ENCODE measurements around the gene LLPH. TPM values are rescaled to one million over a fixed set of nuclear protein-coding genes. Genes with fewer than 3 reads are reported as not detected.

Gene LLPH
- total and polyA plus RNA-seq, 2 of the 13 experiments (the other 11 are each of a cell fraction or from before 2014, with no cell fraction given) = 4.2 to 25.6 TPM

DNA sequence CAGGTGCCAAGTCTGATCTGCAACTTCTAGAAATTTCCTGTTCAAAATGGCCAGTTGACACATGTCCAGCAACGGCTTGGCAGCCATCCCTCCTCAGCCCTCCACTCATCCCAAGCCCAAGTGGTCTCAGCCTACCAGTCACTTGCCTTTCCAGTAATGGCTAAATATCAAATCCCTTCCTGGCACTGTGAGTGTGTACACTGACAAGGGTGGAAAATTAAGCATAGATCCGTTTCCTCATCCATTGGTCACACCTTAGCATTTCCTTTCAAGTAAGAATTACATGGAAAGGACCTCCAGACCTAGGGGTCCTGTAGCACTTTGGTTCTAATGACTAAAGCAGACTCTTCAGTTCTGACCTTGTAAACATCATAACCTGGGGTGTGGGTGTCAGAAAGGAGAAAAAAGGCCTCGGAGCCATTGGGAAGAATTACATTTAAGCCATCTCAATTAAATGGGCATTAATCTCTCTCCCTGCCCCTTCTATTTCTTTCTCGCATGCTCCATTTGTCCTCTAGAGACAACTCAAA is 15.4 kb downstream of the LLPH start (continued):
- TF ChIP-seq, protein P1, sequence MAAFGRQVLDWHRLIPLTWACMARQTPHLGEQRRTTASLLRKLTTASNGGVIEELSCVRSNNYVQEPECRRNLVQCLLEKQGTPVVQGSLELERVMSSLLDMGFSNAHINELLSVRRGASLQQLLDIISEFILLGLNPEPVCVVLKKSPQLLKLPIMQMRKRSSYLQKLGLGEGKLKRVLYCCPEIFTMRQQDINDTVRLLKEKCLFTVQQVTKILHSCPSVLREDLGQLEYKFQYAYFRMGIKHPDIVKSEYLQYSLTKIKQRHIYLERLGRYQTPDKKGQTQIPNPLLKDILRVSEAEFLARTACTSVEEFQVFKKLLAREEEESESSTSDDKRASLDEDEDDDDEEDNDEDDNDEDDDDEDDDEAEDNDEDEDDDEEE (CRISPR knock-in tag; IDR thresholded peaks at IDR 0.05) = no peak
- TF ChIP-seq, protein P2, sequence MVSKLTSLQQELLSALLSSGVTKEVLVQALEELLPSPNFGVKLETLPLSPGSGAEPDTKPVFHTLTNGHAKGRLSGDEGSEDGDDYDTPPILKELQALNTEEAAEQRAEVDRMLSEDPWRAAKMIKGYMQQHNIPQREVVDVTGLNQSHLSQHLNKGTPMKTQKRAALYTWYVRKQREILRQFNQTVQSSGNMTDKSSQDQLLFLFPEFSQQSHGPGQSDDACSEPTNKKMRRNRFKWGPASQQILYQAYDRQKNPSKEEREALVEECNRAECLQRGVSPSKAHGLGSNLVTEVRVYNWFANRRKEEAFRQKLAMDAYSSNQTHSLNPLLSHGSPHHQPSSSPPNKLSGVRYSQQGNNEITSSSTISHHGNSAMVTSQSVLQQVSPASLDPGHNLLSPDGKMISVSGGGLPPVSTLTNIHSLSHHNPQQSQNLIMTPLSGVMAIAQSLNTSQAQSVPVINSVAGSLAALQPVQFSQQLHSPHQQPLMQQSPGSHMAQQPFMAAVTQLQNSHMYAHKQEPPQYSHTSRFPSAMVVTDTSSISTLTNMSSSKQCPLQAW (CRISPR knock-in tag; IDR thresholded peaks at IDR 0.05) = no peak

DNA sequence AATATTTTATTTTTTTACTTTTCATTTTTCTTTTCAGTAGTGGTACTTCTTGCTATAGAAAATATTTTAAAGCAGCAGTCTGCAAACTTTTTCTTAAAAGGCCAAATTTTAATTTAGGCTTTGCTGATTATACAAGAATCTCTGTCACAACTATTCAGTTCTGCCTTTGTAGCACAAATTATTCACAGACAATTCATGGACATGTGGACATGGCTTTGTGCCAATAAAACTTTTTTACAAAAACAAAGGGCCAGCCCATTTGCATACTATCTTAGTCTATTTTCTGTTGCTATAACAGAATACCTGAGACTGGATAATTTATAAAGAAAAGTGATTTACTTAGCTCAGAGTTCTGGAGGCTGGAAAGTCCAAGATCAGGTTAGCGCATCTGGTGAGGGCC is 17.1 kb downstream of the LLPH start:
- WGBS (ENCODE audit: low lambda C conversion rate) = 95% methylated on average over 1 of the region's 1 CpG
- Histone ChIP-seq H3K9me3 (ENCODE audit: low read length) (no peaks in the 10 kb centered on the region), H3K27me3 (ENCODE audit: control insufficient read depth in 1 of 2, insufficient read depth in 2 of 2, low read length in 2 of 2) (no peaks in the 10 kb centered on the region), H3K36me3 (replicated peaks in 1 of 2; ENCODE audit: control insufficient read depth in 1 of 2, insufficient read depth in 2 of 2, low read length in 2 of 2) (no peaks in the 10 kb centered on the region), H2AFZ (ENCODE audit: low read length) (no peak overlapping the region), H3K4me3 (replicated peaks in 1 of 3; ENCODE audit: insufficient read depth in 1 of 3, low read depth in 2 of 3, low read length in 3 of 3) (no peak overlapping the region), H3K4me2 (ENCODE audit: low read depth, low read length) (no peak overlapping the region), H3K9ac (ENCODE audit: insufficient read depth, low read depth, low read length) (no peak overlapping the region), H3K27ac (ENCODE audit: extremely low read length, insufficient read depth, low read length) (no peak overlapping the region), H4K20me1 (ENCODE audit: insufficient read depth, low read length) (no peaks in the 10 kb centered on the region), H3K79me2 (ENCODE audit: insufficient read depth, low read length) (no peaks in the 10 kb centered on the region), H3K4me1 (ENCODE audit: insufficient read depth, low read length) (no peaks in the 10 kb centered on the region)
- in situ Hi-C loops (cut with HindIII; ENCODE audit: extremely low pct_ligation_motif_present, low pct_unique_long_range_greater_than_20kb) = loop anchor here (25.0 kb wide), 2 partner anchors 501 to 1226 kb away; no protein-coding TSS in a partner anchor
- no peak for ATAC-seq
- ChIA-PET CTCF (ENCODE audit: low intra/inter-chr PET ratio, low total read pairs) (no interaction called here), POLR2A (no interaction called here)
- no peak for FAIRE-seq
- DNase-seq (ENCODE audit: low spot score) = no peak
- no TSS peak for BruUV-seq (replicated peaks)
- intact Hi-C loops (cut with micrococcal nuclease; ENCODE audit: unreplicated experiment) = no loop called here
- TF ChIP-seq, protein P3, sequence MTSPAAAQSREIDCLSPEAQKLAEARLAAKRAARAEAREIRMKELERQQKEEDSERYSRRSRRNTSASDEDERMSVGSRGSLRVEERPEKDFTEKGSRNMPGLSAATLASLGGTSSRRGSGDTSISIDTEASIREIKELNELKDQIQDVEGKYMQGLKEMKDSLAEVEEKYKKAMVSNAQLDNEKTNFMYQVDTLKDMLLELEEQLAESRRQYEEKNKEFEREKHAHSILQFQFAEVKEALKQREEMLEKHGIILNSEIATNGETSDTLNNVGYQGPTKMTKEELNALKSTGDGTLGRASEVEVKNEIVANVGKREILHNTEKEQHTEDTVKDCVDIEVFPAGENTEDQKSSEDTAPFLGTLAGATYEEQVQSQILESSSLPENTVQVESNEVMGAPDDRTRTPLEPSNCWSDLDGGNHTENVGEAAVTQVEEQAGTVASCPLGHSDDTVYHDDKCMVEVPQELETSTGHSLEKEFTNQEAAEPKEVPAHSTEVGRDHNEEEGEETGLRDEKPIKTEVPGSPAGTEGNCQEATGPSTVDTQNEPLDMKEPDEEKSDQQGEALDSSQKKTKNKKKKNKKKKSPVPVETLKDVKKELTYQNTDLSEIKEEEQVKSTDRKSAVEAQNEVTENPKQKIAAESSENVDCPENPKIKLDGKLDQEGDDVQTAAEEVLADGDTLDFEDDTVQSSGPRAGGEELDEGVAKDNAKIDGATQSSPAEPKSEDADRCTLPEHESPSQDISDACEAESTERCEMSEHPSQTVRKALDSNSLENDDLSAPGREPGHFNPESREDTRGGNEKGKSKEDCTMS (CRISPR knock-in tag; conservative IDR thresholded peaks at IDR 0.05) = no peak
- TF ChIP-seq, protein P4, sequence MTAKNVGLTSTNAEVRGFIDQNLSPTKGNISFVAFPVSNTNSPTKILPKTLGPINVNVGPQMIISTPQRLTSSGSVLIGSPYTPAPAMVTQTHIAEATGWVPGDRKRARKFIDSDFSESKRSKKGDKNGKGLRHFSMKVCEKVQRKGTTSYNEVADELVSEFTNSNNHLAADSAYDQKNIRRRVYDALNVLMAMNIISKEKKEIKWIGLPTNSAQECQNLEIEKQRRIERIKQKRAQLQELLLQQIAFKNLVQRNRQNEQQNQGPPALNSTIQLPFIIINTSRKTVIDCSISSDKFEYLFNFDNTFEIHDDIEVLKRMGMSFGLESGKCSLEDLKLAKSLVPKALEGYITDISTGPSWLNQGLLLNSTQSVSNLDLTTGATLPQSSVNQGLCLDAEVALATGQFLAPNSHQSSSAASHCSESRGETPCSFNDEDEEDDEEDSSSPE (CRISPR knock-in tag; IDR thresholded peaks at IDR 0.05) = no peak
- TF ChIP-seq ZNF33B (CRISPR knock-in tag; IDR thresholded peaks at IDR 0.05) (no peak), ZNF235 (CRISPR knock-in tag; IDR thresholded peaks at IDR 0.05; ENCODE audit: borderline replicate concordance) (no peak), TBL1XR1 (IDR thresholded peaks at IDR 0.05; ENCODE audit: borderline replicate concordance, low read length, partially characterized antibody) (no peak), ARNTL (CRISPR knock-in tag; IDR thresholded peaks at IDR 0.05) (no peak)
- TF ChIP-seq, protein P5, sequence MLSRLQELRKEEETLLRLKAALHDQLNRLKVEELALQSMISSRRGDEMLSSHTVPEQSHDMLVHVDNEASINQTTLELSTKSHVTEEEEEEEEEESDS (CRISPR knock-in tag; IDR thresholded peaks at IDR 0.05; ENCODE audit: borderline replicate concordance) = no peak
- TF ChIP-seq, protein P6, sequence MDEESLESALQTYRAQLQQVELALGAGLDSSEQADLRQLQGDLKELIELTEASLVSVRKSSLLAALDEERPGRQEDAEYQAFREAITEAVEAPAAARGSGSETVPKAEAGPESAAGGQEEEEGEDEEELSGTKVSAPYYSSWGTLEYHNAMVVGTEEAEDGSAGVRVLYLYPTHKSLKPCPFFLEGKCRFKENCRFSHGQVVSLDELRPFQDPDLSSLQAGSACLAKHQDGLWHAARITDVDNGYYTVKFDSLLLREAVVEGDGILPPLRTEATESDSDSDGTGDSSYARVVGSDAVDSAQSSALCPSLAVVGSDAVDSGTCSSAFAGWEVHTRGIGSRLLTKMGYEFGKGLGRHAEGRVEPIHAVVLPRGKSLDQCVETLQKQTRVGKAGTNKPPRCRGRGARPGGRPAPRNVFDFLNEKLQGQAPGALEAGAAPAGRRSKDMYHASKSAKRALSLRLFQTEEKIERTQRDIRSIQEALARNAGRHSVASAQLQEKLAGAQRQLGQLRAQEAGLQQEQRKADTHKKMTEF (CRISPR knock-in tag; IDR thresholded peaks at IDR 0.05) = no peak
- TF ChIP-seq, protein P7, sequence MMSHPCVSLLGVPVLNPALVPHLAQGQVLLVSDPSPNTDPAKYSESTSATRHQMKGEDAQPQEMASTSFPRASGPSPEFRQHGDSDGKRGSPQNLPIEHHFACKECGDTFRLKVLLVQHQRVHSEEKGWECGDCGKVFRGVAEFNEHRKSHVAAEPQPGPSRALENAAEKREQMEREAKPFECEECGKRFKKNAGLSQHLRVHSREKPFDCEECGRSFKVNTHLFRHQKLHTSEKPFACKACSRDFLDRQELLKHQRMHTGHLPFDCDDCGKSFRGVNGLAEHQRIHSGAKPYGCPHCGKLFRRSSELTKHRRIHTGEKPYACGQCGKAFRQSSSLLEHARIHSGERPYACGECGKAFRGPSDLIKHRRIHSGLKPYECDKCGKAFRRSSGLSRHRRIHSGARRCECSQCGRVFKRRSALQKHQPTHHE (CRISPR knock-in tag; IDR thresholded peaks at IDR 0.05; ENCODE audit: borderline replicate concordance) = no peak
- TF ChIP-seq, protein P8, sequence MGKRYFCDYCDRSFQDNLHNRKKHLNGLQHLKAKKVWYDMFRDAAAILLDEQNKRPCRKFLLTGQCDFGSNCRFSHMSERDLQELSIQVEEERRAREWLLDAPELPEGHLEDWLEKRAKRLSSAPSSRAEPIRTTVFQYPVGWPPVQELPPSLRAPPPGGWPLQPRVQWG (CRISPR knock-in tag; IDR thresholded peaks at IDR 0.05; ENCODE audit: borderline replicate concordance, low read depth) = no peak
